Lung (tissue), 12 donors: ENCODE results near the gene FAM156A. TPM values are rescaled to one million over a fixed set of nuclear protein-coding genes. Genes with fewer than 3 reads are reported as not detected.
A peak's percentile ranks its signal among the peaks of the same experiment; 100 is the strongest.

Source experiments
- ATAC-seq: fragments of 200-7000 bp; cut with Tn5 transposase; one replicate; pipeline ENCODE4 v1.9.1; 2020; ENCODE audit warnings: moderate number of reproducible peaks; ENCODE audit not compliant: insufficient read depth, low FRiP score
- DNase-seq, 3 donors: peaks; one replicate each; pipeline ENCODE4 v3.0.0-alpha.2; 2013 to 2017
- H3K27ac ChIP-seq, 2 donors: one replicate each; pipeline ENCODE4 v1.5.1; 2013; ENCODE audit warnings: mild to moderate bottlenecking in 2 of 2, moderate library complexity in 2 of 2, control low read depth in 1 of 2, inconsistent platforms in 1 of 2, low read depth in 1 of 2, low read length in 1 of 2
- H3K27me3 ChIP-seq, 3 donors: one replicate each; pipeline ENCODE4 v1.5.1; 2013; ENCODE audit warnings: low read length in 2 of 3; ENCODE audit not compliant: control insufficient read depth in 3 of 3, insufficient read depth in 3 of 3
- H3K36me3 ChIP-seq, 4 donors: one replicate each; pipeline ENCODE4 v1.5.1; 2013; ENCODE audit warnings: low read length in 4 of 4, mild to moderate bottlenecking in 1 of 4, moderate library complexity in 1 of 4; ENCODE audit not compliant: control insufficient read depth in 4 of 4, insufficient read depth in 4 of 4
- H3K4me1 ChIP-seq, 5 donors: one replicate each; pipeline ENCODE4 v1.5.1; 2013; ENCODE audit warnings: low read length in 5 of 5, mild to moderate bottlenecking in 2 of 5, moderate library complexity in 1 of 5; ENCODE audit not compliant: control insufficient read depth in 5 of 5, insufficient read depth in 5 of 5
- H3K4me3 ChIP-seq: one replicate; pipeline ENCODE4 v1.5.1; 2013; ENCODE audit warnings: mild to moderate bottlenecking, control low read depth, moderate library complexity
- H3K9ac ChIP-seq, 2 donors: one replicate each; pipeline ENCODE4 v1.5.1; 2013; ENCODE audit warnings: low read length in 2 of 2, control low read depth in 1 of 2; ENCODE audit not compliant: insufficient read depth in 1 of 2
- H3K9me3 ChIP-seq, 4 donors: one replicate each; pipeline ENCODE4 v1.5.1; 2013; ENCODE audit warnings: low read length in 3 of 4, mild to moderate bottlenecking in 1 of 4, moderate library complexity in 1 of 4; ENCODE audit not compliant: control insufficient read depth in 4 of 4, insufficient read depth in 3 of 4
- CTCF ChIP-seq: IDR thresholded peaks from 2 replicates; pipeline ENCODE4 v1.5.1; 2012; ENCODE audit warnings: mild to moderate bottlenecking; ENCODE audit errors: control extremely low read depth, extremely low read depth
- WGBS, 2 donors: extraction: QIAGEN DNeasy Blood & Tissue Kit; methylation state at CpG; one replicate each; pipeline ENCODE4 v1.1.7; 2013; 5-methylcytosine and 5-hydroxymethylcytosine counted together
- polyA plus RNA-seq, 2 donors: library from polyadenylated mRNA; stranded (reverse); fragments of 200-250 nt; gene quantifications; one replicate each; pipeline ENCODE4 v1.2.1, GENCODE V29; 2013
- total RNA-seq, 2 donors: library from RNA; depleted of rRNA in 1 of 2; stranded (reverse); fragments of >200 nt in 1 of 2; gene quantifications; one replicate each; pipeline ENCODE4 v1.2.1, GENCODE V29; 2014 to 2021
- donor health status: control.
- donor health status: control.
- donor health status: Bipolar disorder and iron deficiency.
- donor health status: healthy.
- donor health status: DM: yes; HTN: yes; CAD: no.

The FAM156A gene
- total and polyA plus RNA-seq, 4 donors = 14.0 to 21.4 (median 17.5) TPM

DNA sequence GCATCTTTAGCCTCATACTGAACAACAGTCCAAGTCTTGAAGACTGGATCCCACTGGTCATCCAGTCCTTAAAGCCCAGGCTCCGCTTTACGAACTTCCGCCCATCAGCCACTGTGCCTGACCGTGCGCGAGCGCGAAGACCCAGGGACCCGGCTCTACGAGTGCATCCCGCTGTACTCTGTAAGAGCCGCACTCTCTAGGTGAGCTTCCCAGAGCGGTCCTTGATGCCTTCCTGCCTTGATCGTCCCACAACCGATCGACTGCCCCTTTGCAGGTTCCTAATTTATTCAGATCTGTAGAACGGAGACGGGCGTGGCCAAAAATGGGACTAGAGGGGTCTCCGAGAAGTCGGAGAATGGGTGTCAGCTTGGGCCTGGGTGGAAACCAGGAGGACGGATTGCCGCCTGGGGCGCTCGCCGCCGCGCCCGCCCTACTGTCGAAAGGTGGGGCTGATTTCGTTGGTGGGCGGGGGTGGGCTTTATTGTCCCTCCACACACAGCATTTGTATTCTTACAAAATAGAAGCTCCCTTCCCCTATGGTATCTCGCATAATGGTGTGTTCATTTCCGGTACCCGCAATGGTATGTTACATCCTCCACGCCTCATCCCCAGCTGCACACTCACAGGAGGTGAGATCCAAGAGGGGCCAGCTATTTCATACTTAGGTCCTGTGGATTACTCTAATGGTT, 42.3 kb upstream of the FAM156A start:
- DNase-seq (peak in 1 of 3 donors; percentile 8), ATAC-seq (no peak)
- H3K4me3 ChIP-seq = no peak overlapping the region
- H3K9ac ChIP-seq = no peak overlapping the region
- peaks cover 0 to 8% (median 0%) of the 10 kb centered on the region in 4 donors for H3K9me3 ChIP-seq
- no peaks in the 10 kb centered on the region for H3K36me3 ChIP-seq
- no peak overlapping the region for H3K27ac ChIP-seq
- WGBS, 2 donors = 17 to 48% methylated on average over 36 of the region's 36 CpGs
- peaks cover 0 to 10% (median 1%) of the 10 kb centered on the region in 5 donors for H3K4me1 ChIP-seq
- TF ChIP-seq CTCF = no peak
- peaks cover 10 to 45% (median 25%) of the 10 kb centered on the region in 3 donors for H3K27me3 ChIP-seq

- peaks cover 0 to 6% (median 0%) of the 10 kb centered on the region in 4 donors for H3K9me3 ChIP-seq
- TF ChIP-seq CTCF = no peak
- ATAC-seq (no peak), DNase-seq (no peak)
- WGBS, 2 donors = 36% methylated on average over 4 of the region's 4 CpGs
- H3K9ac ChIP-seq = no peak overlapping the region
- no peaks in the 10 kb centered on the region for H3K36me3 ChIP-seq
- H3K4me1 ChIP-seq = peaks cover 0 to 13% (median 4%) of the 10 kb centered on the region in 5 donors
- peak overlapping the region; percentile 89 to 93 for H3K27ac ChIP-seq
- peaks cover 4 to 20% (median 15%) of the 10 kb centered on the region in 3 donors for H3K27me3 ChIP-seq
- no peak overlapping the region for H3K4me3 ChIP-seq
Measured at GRCh38 chrX:52995987-52996331, 37.6 kb upstream of the FAM156A start.

DNA sequence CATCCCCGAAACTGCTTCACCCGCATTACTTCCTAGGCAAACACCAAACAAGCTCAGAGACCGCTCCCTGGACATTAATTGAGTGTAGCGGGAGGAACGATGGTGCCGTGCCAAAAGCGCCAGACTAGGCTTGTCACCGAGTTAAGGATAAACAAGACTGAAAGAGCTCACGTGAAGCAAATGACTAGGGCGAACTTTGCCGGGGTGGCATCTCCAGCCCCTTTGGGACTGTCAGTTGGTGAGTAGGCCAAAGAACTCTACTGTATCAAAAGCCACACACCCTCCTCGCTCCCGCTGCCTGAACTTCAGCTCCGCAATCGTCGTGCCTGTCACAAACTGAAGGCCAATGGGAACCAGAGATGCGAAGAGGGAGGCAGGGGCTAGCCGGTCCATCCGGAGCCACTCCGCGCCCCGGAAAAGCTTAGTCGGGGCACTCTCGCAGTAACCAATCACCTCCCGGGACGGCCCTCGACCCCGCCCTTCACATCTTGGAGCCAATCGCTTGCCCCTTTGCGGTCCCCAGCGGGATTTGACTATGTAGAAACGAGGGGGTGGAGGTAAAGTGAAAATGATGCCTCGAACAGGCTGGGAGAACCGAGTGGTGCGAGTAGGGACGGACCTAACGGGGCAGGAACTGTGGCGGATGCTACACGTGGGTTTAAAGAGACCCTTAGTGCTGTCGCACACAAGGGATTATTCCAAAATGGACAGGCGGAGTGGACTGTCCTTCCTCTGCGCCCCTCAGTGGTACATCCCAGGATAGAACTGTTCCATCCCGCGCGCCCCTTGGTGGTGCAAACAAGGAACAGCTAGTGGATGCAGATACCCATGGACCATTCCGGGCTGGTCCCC, 37.0 kb upstream of the FAM156A start:
- peak; percentile 98 for ATAC-seq
- no peaks in the 10 kb centered on the region for H3K36me3 ChIP-seq
- peaks cover 0 to 15% (median 14%) of the 10 kb centered on the region in 3 donors for H3K27me3 ChIP-seq
- peaks cover 0 to 3% (median 0%) of the 10 kb centered on the region in 4 donors for H3K9me3 ChIP-seq
- DNase-seq = peak; percentile 96 to 97 (median 97)
- 0 to 32% methylated on average over 44 to 46 of the region's 46 CpGs for WGBS, 2 donors
- peak overlapping the region; percentile 89 to 93 for H3K27ac ChIP-seq
- TF ChIP-seq CTCF = peak; percentile 47
- H3K9ac ChIP-seq = peak overlapping the region; percentile 46 to 93
- H3K4me1 ChIP-seq = peaks cover 0 to 13% (median 4%) of the 10 kb centered on the region in 5 donors
- H3K4me3 ChIP-seq = peak overlapping the region; percentile 47
